HepG2 (cell line): ENCODE results near the gene SLC25A36. TPM values are rescaled to one million over a fixed set of nuclear protein-coding genes. Genes with fewer than 3 reads are reported as not detected.
A peak's percentile ranks its signal among the peaks of the same experiment; 100 is the strongest.

Experiments used
- HOXA9 ChIP-seq: sonication (generic); formaldehyde crosslinking; IDR thresholded peaks from 2 replicates; pipeline ENCODE4 v1.8.1; 2022; ENCODE audit warnings: missing genetic modification reagents, mild to moderate bottlenecking, moderate library complexity, borderline replicate concordance
- KDM3A ChIP-seq: IDR thresholded peaks from 2 replicates; pipeline ENCODE4 v1.6.1; 2018; ENCODE audit warnings: low read depth, missing compliant biosample characterization
- PHF5A ChIP-seq: IDR thresholded peaks from one replicate; pipeline ENCODE4 v1.6.1; 2018; ENCODE audit warnings: low read depth, missing genetic modification reagents; ENCODE audit not compliant: unreplicated experiment
- PPARG ChIP-seq: conservative IDR thresholded peaks from 2 replicates; pipeline ENCODE4 v1.6.1; 2016; ENCODE audit warnings: missing biosample characterization, missing genetic modification reagents
- SIX4 ChIP-seq: sonication (generic); formaldehyde crosslinking; IDR thresholded peaks from 2 replicates; pipeline ENCODE4 v1.4.0; 2020; ENCODE audit warnings: missing genetic modification reagents
- ZBTB7B ChIP-seq: sonication (generic); formaldehyde crosslinking; IDR thresholded peaks from 2 replicates; pipeline ENCODE4 v1.4.0; 2020; ENCODE audit warnings: missing genetic modification reagents
- ZC3H13 ChIP-seq: sonication (generic); formaldehyde crosslinking; IDR thresholded peaks from 2 replicates; pipeline ENCODE4 v1.8.1; 2023; ENCODE audit warnings: mild to moderate bottlenecking, missing genetic modification reagents, moderate library complexity
- ZNF225 ChIP-seq: sonication (generic); formaldehyde crosslinking; IDR thresholded peaks from 2 replicates; pipeline ENCODE4 v1.4.0; 2020; ENCODE audit warnings: mild to moderate bottlenecking, missing genetic modification reagents
- ZNF354B ChIP-seq: sonication (generic); formaldehyde crosslinking; IDR thresholded peaks from 2 replicates; pipeline ENCODE4 v1.8.0; 2022; ENCODE audit warnings: mild to moderate bottlenecking, missing genetic modification reagents
- ZNF446 ChIP-seq: sonication (generic); formaldehyde crosslinking; IDR thresholded peaks from 2 replicates; pipeline ENCODE4 v1.5.0; 2020; ENCODE audit warnings: mild to moderate bottlenecking, missing genetic modification reagents
- ZNF678 ChIP-seq: sonication (generic); formaldehyde crosslinking; IDR thresholded peaks from 2 replicates; pipeline ENCODE4 v1.4.0; 2020; ENCODE audit warnings: mild to moderate bottlenecking, missing genetic modification reagents
- polyA plus RNA-seq, 8 experiments: library from polyadenylated mRNA; depleted of rRNA in 3 of 8; stranded (reverse) in 7 of 8; unstranded in 1 of 8; fragments of >200 nt; fragmentation: Illumina TruSeq in 4 of 8; extraction: Trizol in 4 of 8; gene quantifications; 2 replicates each; pipeline versions ENCODE4 v1.2.1 to v1.2.3, GENCODE V29; 2011 to 2016; ENCODE audit warnings: low read depth in 4 of 8, missing spikeins in 1 of 8, mixed read lengths in 1 of 8; ENCODE audit not compliant: insufficient read depth in 1 of 8
- total RNA-seq, 5 experiments: library from RNA; depleted of rRNA; stranded (reverse); fragments of >200 nt; fragmentation: Illumina TruSeq; extraction: Trizol; gene quantifications; 2 replicates each; pipeline ENCODE4 v1.2.3, GENCODE V29; 2016; ENCODE audit warnings: low read depth in 1 of 5
- TF ChIP-seq, protein P1 (sequence below): sonication (generic); formaldehyde crosslinking; IDR thresholded peaks from 2 replicates; pipeline ENCODE4 v1.4.0; 2020; ENCODE audit warnings: missing genetic modification reagents
- TF ChIP-seq, protein P2 (sequence below): sonication (generic); formaldehyde crosslinking; conservative IDR thresholded peaks from 2 replicates; pipeline ENCODE4 v1.8.0; 2022; ENCODE audit warnings: mild to moderate bottlenecking, moderate library complexity, missing genetic modification reagents
- TF ChIP-seq, protein P3 (sequence below): sonication (generic); formaldehyde crosslinking; IDR thresholded peaks from 2 replicates; pipeline ENCODE4 v1.4.0; 2020; ENCODE audit warnings: low read depth, mild to moderate bottlenecking, missing genetic modification reagents
- TF ChIP-seq, protein P4 (sequence below): sonication (generic); formaldehyde crosslinking; IDR thresholded peaks from 2 replicates; pipeline ENCODE4 v1.4.0; 2020; ENCODE audit warnings: mild to moderate bottlenecking, missing genetic modification reagents
- TF ChIP-seq, protein P5 (sequence below), 2 experiments: sonication (generic) in 1 of 2; formaldehyde crosslinking in 1 of 2; IDR thresholded peaks; 2 replicates each; pipeline versions ENCODE4 v1.4.0 to v1.6.1; 2018 to 2020; ENCODE audit warnings: missing genetic modification reagents in 2 of 2, borderline replicate concordance in 1 of 2, low read depth in 1 of 2, mild to moderate bottlenecking in 1 of 2, missing biosample characterization in 1 of 2
- TF ChIP-seq, protein P6 (sequence below): sonication (generic); formaldehyde crosslinking; IDR thresholded peaks from 2 replicates; pipeline ENCODE4 v1.4.0; 2020; ENCODE audit warnings: mild to moderate bottlenecking, missing genetic modification reagents
- TF ChIP-seq, protein P7 (sequence below): sonication (generic); formaldehyde crosslinking; IDR thresholded peaks from 2 replicates; pipeline ENCODE4 v1.4.0; 2020; ENCODE audit warnings: missing genetic modification reagents, low read depth, mild to moderate bottlenecking, borderline replicate concordance

SLC25A36 gene
- total and polyA plus RNA-seq, 2 of the 13 experiments (the other 11 are each of a cell fraction or from before 2014, with no cell fraction given), result 30.6 to 85.6 TPM

DNA sequence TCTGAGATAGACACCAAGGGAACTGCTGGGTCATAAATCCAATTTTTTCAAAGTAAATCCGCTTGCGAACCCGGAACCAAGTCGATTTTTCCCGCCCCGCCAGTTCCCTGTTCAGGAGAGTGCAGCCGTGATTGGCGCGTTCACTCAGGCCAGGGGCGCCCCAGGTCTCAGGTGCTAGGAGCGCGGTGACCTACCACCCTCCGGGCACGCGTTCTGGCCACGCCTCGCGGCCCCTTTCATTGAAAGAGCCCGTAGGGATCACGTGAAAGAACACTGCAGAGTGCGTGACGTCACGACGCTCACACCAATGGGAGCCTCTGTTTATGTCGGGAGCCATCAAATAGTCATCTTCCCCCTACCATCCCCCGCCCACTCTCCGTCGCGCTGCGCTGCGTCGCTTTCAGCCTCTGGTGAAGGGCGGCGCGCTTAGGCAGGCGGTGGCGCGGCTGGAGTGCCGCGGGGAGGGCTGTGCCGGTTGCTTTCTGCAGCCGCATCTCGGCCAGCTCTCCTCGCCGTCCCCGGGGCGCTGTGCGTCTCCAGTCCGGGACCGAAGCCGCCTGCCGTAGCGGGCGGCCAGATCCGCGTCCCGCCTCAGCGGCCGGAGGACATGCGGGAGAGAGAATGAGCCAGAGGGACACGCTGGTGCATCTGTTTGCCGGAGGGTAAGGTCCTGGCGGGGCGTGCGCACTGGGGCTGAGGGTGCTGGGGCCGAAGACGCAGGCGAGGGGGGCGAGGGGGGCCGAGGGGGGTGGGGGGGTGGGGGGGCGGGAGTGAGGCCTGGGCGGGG, at the start of gene SLC25A36 (continued):
- TF ChIP-seq, protein P1, sequence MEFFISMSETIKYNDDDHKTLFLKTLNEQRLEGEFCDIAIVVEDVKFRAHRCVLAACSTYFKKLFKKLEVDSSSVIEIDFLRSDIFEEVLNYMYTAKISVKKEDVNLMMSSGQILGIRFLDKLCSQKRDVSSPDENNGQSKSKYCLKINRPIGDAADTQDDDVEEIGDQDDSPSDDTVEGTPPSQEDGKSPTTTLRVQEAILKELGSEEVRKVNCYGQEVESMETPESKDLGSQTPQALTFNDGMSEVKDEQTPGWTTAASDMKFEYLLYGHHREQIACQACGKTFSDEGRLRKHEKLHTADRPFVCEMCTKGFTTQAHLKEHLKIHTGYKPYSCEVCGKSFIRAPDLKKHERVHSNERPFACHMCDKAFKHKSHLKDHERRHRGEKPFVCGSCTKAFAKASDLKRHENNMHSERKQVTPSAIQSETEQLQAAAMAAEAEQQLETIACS (CRISPR knock-in tag), result peak; percentile 60; the same call in 1 of the 2 replicates
- TF ChIP-seq ZNF446 (CRISPR knock-in tag), result peak; percentile 85; the same call in 1 of the 2 replicates
- TF ChIP-seq, protein P2, sequence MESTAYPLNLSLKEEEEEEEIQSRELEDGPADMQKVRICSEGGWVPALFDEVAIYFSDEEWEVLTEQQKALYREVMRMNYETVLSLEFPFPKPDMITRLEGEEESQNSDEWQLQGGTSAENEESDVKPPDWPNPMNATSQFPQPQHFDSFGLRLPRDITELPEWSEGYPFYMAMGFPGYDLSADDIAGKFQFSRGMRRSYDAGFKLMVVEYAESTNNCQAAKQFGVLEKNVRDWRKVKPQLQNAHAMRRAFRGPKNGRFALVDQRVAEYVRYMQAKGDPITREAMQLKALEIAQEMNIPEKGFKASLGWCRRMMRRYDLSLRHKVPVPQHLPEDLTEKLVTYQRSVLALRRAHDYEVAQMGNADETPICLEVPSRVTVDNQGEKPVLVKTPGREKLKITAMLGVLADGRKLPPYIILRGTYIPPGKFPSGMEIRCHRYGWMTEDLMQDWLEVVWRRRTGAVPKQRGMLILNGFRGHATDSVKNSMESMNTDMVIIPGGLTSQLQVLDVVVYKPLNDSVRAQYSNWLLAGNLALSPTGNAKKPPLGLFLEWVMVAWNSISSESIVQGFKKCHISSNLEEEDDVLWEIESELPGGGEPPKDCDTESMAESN (CRISPR knock-in tag), result peak; percentile 92
- peak; percentile 91 for TF ChIP-seq KDM3A
- TF ChIP-seq, protein P3, sequence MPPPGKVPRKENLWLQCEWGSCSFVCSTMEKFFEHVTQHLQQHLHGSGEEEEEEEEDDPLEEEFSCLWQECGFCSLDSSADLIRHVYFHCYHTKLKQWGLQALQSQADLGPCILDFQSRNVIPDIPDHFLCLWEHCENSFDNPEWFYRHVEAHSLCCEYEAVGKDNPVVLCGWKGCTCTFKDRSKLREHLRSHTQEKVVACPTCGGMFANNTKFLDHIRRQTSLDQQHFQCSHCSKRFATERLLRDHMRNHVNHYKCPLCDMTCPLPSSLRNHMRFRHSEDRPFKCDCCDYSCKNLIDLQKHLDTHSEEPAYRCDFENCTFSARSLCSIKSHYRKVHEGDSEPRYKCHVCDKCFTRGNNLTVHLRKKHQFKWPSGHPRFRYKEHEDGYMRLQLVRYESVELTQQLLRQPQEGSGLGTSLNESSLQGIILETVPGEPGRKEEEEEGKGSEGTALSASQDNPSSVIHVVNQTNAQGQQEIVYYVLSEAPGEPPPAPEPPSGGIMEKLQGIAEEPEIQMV (CRISPR knock-in tag), result peak; percentile 90; the same call in 1 of the 2 replicates
- TF ChIP-seq, protein P4, sequence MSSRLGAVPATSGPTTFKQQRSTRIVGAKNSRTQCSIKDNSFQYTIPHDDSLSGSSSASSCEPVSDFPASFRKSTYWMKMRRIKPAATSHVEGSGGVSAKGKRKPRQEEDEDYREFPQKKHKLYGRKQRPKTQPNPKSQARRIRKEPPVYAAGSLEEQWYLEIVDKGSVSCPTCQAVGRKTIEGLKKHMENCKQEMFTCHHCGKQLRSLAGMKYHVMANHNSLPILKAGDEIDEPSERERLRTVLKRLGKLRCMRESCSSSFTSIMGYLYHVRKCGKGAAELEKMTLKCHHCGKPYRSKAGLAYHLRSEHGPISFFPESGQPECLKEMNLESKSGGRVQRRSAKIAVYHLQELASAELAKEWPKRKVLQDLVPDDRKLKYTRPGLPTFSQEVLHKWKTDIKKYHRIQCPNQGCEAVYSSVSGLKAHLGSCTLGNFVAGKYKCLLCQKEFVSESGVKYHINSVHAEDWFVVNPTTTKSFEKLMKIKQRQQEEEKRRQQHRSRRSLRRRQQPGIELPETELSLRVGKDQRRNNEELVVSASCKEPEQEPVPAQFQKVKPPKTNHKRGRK (CRISPR knock-in tag), result peak; percentile 52; the same call in 1 of the 2 replicates
- peak; percentile 74 for TF ChIP-seq PPARG (CRISPR knock-in tag)
- TF ChIP-seq, protein P5, sequence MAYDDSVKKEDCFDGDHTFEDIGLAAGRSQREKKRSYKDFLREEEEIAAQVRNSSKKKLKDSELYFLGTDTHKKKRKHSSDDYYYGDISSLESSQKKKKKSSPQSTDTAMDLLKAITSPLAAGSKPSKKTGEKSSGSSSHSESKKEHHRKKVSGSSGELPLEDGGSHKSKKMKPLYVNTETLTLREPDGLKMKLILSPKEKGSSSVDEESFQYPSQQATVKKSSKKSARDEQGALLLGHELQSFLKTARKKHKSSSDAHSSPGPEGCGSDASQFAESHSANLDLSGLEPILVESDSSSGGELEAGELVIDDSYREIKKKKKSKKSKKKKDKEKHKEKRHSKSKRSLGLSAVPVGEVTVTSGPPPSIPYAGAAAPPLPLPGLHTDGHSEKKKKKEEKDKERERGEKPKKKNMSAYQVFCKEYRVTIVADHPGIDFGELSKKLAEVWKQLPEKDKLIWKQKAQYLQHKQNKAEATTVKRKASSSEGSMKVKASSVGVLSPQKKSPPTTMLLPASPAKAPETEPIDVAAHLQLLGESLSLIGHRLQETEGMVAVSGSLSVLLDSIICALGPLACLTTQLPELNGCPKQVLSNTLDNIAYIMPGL (CRISPR knock-in tag; IDR thresholded peaks at IDR 0.05; ENCODE audit: borderline replicate concordance in 1 of 2, low read depth in 1 of 2), result peak; percentile 74 to 80; a peak in 3 of 4 replicates
- TF ChIP-seq ZNF225 (CRISPR knock-in tag), result peak; percentile 90
- TF ChIP-seq ZBTB7B, result peak; percentile 78
- TF ChIP-seq, protein P6, sequence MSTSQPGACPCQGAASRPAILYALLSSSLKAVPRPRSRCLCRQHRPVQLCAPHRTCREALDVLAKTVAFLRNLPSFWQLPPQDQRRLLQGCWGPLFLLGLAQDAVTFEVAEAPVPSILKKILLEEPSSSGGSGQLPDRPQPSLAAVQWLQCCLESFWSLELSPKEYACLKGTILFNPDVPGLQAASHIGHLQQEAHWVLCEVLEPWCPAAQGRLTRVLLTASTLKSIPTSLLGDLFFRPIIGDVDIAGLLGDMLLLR (CRISPR knock-in tag), result peak; percentile 57
- TF ChIP-seq ZNF678 (CRISPR knock-in tag), result peak; percentile 57; the same call in 1 of the 2 replicates
- TF ChIP-seq, protein P7, sequence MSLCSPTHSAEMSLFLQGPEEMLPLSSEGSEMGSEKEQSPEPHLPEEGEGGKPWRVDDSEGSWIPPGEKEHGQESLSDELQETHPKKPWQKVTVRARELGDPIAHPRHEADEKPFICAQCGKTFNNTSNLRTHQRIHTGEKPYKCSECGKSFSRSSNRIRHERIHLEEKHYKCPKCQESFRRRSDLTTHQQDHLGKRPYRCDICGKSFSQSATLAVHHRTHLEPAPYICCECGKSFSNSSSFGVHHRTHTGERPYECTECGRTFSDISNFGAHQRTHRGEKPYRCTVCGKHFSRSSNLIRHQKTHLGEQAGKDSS (CRISPR knock-in tag), result peak; percentile 89; the same call in 1 of the 2 replicates
- TF ChIP-seq ZC3H13, result peak; percentile 94
- peak; percentile 39 for TF ChIP-seq PHF5A
- TF ChIP-seq ZNF354B (CRISPR knock-in tag), result no peak; the same call in 1 of the 2 replicates
- peak; percentile 91 for TF ChIP-seq HOXA9 (CRISPR knock-in tag)
- TF ChIP-seq SIX4, result peak; percentile 59; the same call in 1 of the 2 replicates
